GM13976 (cell line): ENCODE results near the gene POU6F1.
A peak's percentile ranks its signal among the peaks of the same experiment; 100 is the strongest.

ENCODE experiments used
- DNase-seq: peaks from one replicate; pipeline ENCODE4 v3.0.0; 2012; ENCODE audit warnings: low spot score
- in situ Hi-C: fragments of 300-500 bp; cut with MboI; formaldehyde crosslinking; loops from one replicate; pipeline ENCODE4 v1.12.0; 2022; ENCODE audit warnings: low sequenced_read_pairs, mixed read lengths, inconsistent platforms; ENCODE audit not compliant: unreplicated experiment
- TF ChIP-seq, protein P1 (sequence below): IDR thresholded peaks from 2 replicates; pipeline ENCODE4 v1.5.1; 2012; ENCODE audit warnings: borderline replicate concordance, mild to moderate bottlenecking; ENCODE audit not compliant: insufficient read depth; ENCODE audit errors: extremely low read depth, missing control alignments, control extremely low read depth

The POU6F1 gene

DNA sequence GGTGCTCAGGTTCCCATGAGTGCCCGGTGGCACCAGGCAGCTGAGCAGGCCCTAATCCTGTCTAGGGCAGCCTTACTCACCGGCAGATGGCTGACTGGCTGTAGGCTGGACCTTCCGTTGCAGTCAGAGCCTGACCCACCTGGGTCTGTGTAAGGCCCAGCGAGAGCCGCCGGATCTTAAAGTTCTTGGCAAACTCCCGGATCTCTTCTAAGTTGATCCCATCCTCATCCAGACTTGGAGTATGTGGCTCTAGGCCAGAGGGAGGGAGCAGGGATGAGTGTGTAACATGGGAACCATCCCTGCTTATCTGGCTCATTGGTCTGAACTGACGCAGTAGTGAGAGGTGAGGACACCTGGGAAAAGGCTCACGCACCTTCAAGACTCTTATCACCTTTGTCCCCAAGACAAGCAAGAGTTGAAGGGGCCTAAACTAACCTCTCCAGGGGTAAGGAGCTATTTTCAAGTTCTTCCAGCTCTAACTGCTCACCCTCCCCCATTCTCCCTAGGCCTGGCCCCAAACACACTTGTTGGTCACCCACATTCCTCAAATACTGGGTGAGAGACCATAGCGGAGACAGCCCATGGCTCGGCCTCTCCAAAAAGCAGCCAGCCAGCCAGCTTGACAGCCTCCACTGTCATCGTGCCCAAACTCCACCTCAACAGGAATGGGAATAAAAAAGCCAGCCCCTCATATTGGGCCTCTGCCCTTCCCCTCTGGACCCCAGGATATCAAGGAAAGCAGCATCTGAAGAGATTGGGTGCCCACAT, 26.2 kb downstream of the POU6F1 start:
- DNase-seq = no peak
- in situ Hi-C loops = no loop called here
- TF ChIP-seq, protein P1, sequence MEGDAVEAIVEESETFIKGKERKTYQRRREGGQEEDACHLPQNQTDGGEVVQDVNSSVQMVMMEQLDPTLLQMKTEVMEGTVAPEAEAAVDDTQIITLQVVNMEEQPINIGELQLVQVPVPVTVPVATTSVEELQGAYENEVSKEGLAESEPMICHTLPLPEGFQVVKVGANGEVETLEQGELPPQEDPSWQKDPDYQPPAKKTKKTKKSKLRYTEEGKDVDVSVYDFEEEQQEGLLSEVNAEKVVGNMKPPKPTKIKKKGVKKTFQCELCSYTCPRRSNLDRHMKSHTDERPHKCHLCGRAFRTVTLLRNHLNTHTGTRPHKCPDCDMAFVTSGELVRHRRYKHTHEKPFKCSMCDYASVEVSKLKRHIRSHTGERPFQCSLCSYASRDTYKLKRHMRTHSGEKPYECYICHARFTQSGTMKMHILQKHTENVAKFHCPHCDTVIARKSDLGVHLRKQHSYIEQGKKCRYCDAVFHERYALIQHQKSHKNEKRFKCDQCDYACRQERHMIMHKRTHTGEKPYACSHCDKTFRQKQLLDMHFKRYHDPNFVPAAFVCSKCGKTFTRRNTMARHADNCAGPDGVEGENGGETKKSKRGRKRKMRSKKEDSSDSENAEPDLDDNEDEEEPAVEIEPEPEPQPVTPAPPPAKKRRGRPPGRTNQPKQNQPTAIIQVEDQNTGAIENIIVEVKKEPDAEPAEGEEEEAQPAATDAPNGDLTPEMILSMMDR = no peak

DNA sequence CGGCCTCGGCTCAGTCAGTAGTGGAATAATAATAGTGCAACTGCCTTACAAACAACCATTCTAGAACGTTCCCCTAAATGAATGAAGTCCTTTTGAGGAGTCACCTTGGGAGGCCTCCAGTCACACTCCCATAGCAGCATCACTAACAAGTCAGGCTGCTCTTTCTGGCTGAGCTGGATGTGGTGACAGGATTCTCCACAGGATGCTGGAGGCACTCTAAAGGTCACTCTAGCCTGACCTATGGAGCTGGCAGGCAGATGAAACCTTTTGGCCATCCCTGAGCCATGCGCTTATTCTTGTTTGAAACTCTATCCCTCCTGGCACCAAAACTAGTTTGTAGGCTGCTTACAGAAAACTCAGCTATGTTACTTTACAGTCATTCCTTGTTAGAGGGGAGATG, 27.0 kb downstream of the POU6F1 start:
- in situ Hi-C loops = no loop called here
- TF ChIP-seq, protein P1 = no peak
- DNase-seq = no peak

DNA sequence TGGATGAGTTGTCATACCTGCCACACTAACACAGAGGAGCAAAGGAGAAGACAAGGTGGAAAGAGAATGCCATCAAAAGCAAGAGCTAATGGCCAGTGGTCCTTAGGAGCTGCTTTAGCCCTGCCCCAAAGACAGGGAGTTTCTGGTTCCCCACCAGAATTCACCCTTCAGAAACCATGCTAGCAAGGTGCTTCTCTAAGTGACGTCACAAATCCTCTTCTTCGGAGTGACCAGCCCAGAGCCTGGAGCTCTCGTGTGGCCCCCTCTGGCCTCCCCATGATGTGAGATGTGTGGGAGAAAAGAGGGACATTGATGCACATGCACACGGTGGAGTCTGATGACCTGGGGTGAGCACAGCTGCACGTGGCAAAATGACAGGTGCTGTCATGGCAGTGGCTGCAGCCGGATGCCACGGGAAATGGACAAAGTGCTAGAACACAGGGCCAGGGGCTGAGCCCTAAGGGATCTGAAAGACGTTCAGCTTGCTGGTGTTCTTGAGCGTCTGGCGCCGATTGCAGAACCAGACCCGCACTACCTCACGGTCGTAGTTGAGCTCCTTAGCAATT, 28.0 kb downstream of the POU6F1 start:
- in situ Hi-C loops = no loop called here
- no peak for DNase-seq
- TF ChIP-seq, protein P1 = no peak

DNA sequence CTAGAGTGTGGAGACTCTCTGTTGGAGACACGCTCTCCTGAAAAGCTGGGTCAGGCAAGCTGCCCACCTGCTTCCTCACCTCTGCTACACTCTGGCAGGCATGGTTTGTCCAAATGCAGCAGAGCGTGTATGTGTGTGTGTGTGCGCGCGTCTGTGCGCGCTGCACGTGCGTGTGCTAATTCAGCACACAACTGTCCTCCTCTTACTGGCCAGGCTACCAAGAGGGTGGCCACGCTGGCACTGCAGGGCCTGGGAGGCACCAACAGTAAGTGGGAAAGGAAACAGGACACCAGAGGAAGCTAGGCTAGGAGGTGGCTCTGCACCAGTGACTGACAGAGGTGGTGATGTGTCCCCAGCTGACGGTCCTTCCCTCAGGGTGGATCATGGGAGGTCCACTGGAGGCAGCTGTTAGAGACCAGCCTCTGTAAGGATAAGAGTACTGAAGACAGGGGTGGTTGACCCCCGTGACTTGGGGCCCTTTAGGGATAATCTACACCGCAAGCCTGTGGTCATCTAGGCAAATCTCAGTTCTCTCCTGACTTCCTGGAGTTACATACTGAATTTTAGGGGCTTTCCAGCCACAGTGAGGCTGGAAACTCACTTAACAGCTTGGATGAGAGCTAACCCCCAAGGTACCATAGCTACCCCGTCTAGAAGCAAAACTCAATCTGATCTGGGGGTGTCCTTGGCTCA, 29.4 kb downstream of the POU6F1 start:
- DNase-seq = peak; percentile 83
- TF ChIP-seq, protein P1 = no peak
- in situ Hi-C loops = no loop called here

DNA sequence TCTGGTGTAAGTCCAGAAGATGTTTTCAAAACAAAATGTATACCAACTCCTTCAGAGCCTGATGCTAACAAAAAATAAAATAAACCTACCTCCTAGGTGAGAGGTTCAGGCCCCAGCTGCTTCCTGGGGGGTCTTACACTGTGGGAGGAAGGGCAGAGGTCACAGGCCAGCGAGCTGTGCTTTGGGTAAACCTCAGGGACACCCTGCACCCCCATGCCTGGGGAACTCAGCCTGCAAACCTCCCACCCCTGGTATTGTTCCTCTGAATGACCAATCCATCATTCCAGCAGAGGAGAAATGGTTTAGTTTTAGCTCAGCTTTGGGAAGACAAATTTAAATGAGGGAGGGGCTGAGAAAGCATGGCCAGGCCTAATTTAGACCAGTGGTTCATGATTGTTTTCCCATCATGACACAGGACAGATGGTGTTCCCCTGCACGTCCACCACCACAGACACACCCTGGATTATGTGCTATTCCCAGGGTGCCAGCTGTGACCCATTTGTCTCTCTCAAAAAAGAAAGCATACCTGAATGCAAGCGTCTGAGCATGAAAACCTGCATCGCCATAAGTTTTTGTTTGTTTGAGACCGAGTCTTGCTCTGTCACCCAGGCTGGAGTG, 30.4 kb downstream of the POU6F1 start:
- DNase-seq = no peak
- TF ChIP-seq, protein P1 = no peak
- in situ Hi-C loops = no loop called here

DNA sequence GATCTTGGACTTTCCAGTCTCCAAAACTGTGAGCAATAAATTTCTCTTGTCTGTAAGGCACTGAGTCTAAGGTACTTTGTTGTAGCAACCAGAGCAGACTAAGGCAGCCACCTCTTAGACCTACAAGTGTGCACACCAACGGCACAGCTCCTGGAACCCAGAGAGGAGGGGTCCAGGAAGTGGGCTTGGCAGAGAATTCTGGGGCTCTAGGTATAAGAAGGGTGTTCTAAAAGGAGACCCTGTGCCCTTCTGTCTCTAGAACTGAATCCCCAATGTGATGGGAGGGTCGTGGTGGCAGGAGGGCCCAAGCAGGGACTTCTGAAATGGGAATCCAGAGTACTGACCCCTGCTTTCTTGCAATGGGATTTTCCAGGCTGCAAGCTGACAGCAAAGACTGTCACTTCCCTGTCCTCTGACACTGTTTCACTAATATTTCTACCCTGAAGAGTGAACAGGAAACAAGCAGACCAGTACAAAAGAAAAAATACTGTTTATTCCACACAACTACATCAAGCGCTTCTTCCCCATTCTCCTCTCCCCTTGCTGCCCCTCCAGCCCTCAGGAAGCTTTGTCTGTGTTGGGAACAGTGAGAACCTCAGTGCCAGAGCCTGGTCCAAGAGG, 31.3 kb downstream of the POU6F1 start:
- in situ Hi-C loops = no loop called here
- TF ChIP-seq, protein P1 = no peak
- no peak for DNase-seq
